HG02981 (cell line): ENCODE data around the gene FAM24A.

ENCODE experiments used
- ATAC-seq: cut with Tn5 transposase; IDR thresholded peaks from one replicate; pipeline ENCODE4 v1.9.1; 2021; ENCODE audit warnings: mild to moderate bottlenecking, moderate library complexity; ENCODE audit not compliant: unreplicated experiment

FAM24A gene

GRCh38 chr10:122930140-122930539, 19.7 kb downstream of the FAM24A start:
- no peak for ATAC-seq

GRCh38 chr10:122931088-122931906, 20.9 kb downstream of the FAM24A start:
- ATAC-seq = no peak

GRCh38 chr10:122939133-122939855, 28.9 kb downstream of the FAM24A start:
- ATAC-seq = no peak

- no peak for ATAC-seq
Observed at GRCh38 chr10:122939856-122940543, 29.6 kb downstream of the FAM24A start.

- ATAC-seq = no peak
Observed at GRCh38 chr10:122949296-122949695, 38.9 kb downstream of the FAM24A start.

- ATAC-seq = peak; percentile 97
Observed at GRCh38 chr10:122953902-122954730, 43.7 kb downstream of the FAM24A start, which contains the start of gene C10orf88. Gene C10orf88, minus strand, starts transcription at chr10:122954227. Its CDS starts 49 bp downstream, at chr10:122954178.

- ATAC-seq = no peak
Observed at GRCh38 chr10:122954731-122955050, 44.3 kb downstream of the FAM24A start.

GRCh38 chr10:122955892-122956291, 45.5 kb downstream of the FAM24A start:
- no peak for ATAC-seq

GRCh38 chr10:122957474-122957873, 47.1 kb downstream of the FAM24A start:
- no peak for ATAC-seq

GRCh38 chr10:122962405-122962804, 52.0 kb downstream of the FAM24A start:
- ATAC-seq = no peak
